Heart left ventricle (tissue), 16 donors: ENCODE measurements around the gene ELOVL5. TPM values are rescaled to one million over a fixed set of nuclear protein-coding genes. Genes with fewer than 3 reads are reported as not detected.

Experiments
- ATAC-seq, 4 donors: fragments of 200-7000 bp; cut with Tn5 transposase; one replicate each; pipeline ENCODE4 v1.9.1; 2020 to 2022; ENCODE audit warnings: moderate library complexity in 4 of 4, mild to moderate bottlenecking in 3 of 4, moderate number of reproducible peaks in 1 of 4
- DNase-seq, 5 donors: peaks; one replicate each; pipeline ENCODE4 v3.0.0-alpha.2; 2020
- H3K27ac ChIP-seq, 12 donors: fragments of 200-600 bp; sonication (generic) in 4 of 12; one replicate each; pipeline versions ENCODE4 v1.5.0 to v1.8.0; 2016 to 2022; ENCODE audit warnings: mild to moderate bottlenecking in 2 of 12
- H3K27me3 ChIP-seq, 9 donors: fragments of 200-600 bp; sonication (generic) in 2 of 9; one replicate each; pipeline versions ENCODE4 v1.5.1 to v1.8.0; 2016 to 2022; ENCODE audit warnings: mild to moderate bottlenecking in 3 of 9
- H3K36me3 ChIP-seq, 9 donors: fragments of 200-600 bp; sonication (generic) in 2 of 9; one replicate each; pipeline versions ENCODE4 v1.5.0 to v1.8.0; 2018 to 2022; ENCODE audit warnings: mild to moderate bottlenecking in 2 of 9
- H3K4me1 ChIP-seq, 12 donors: fragments of 200-600 bp; sonication (generic) in 4 of 12; one replicate each; pipeline versions ENCODE4 v1.5.0 to v1.8.0; 2016 to 2022; ENCODE audit warnings: mild to moderate bottlenecking in 3 of 12
- H3K4me3 ChIP-seq, 12 donors: fragments of 200-600 bp; sonication (generic) in 4 of 12; one replicate each; pipeline versions ENCODE4 v1.5.0 to v1.8.0; 2017 to 2022; ENCODE audit warnings: mild to moderate bottlenecking in 9 of 12, moderate library complexity in 4 of 12
- H3K9me3 ChIP-seq, 12 donors: fragments of 200-600 bp; sonication (generic) in 4 of 12; one replicate each; pipeline versions ENCODE4 v1.5.0 to v1.8.0; 2016 to 2022; ENCODE audit warnings: mild to moderate bottlenecking in 1 of 12
- CTCF ChIP-seq, 12 donors: fragments of 200-600 bp; sonication (generic) in 4 of 12; IDR thresholded peaks; one replicate each; pipeline versions ENCODE4 v1.5.0 to v1.8.0; 2018 to 2022; ENCODE audit warnings: antibody characterized with exemption in 12 of 12, mild to moderate bottlenecking in 5 of 12
- POLR2A ChIP-seq, 2 donors: fragments of 450-650 bp; IDR thresholded peaks; one replicate each; pipeline ENCODE4 v1.6.1; 2017; ENCODE audit warnings: antibody characterized with exemption in 2 of 2, mild to moderate bottlenecking in 2 of 2, moderate library complexity in 2 of 2
- WGBS, 4 donors: extraction: QIAGEN DNeasy Blood & Tissue Kit in 2 of 4; methylation state at CpG; one replicate each; pipeline versions ENCODE4 v1.1.5 to v1.1.7; 2013 to 2018; 5-methylcytosine and 5-hydroxymethylcytosine counted together
- intact Hi-C, 10 donors: fragments of 100-400 bp; cut with DNase I; formaldehyde crosslinking; loops; one replicate each; pipeline versions ENCODE4 v1.11.1 to v1.14.2; 2022
- polyA plus RNA-seq, 2 donors: library from polyadenylated mRNA; stranded (reverse); fragments of 200-250 nt; gene quantifications; one replicate each; pipeline ENCODE4 v1.2.3, GENCODE V29; 2013
- total RNA-seq, 9 donors: library from RNA; depleted of rRNA in 2 of 9; stranded (reverse); fragments of >200 nt in 2 of 9; fragmentation: NEBNext Ultra II Directional in 3 of 9; extraction: Animal tissue kit (Norgen Biotek cat#: 25700) in 3 of 9; gene quantifications; one replicate each; pipeline versions ENCODE4 v1.1.0 to v1.2.4, GENCODE V29; 2016 to 2023
- donor health status: ischemic (EF 13 %, LVEDD 7.1; RV severe dilation, severe dysfunction).
- donor health status: healthy with polysubstance abuse.
- donor health status: DM: no; HTN: yes; CAD: no.
- donor health status: DM: no; HTN: no; CAD: no.
- donor health status: ischemic (EF 25% LVEDD 6.9; RV normal size, moderate dysfunction).
- donor health status: ischemic (EF 25% LVEDD 5.7; RV mildly dilated, moderate dysfunction).
- donor health status: healthy.
- donor health status: DM: yes; HTN: yes; CAD: no.
- donor health status: ischemic (EF 35%, LVEDD 5.7; RV mildly dilated, moderate dysfunction).
- donor health status: nonischemic (EF 11% LVEDD 7.7; RV severe dilation, severe dysfunction).
- donor health status: DM: yes; HTN: yes; CAD: no.
- donor health status: PGD.
- donor health status: ischemic (EF 29% LVEDD 5.4; RV normal size, mild dysfunction).
- donor health status: nonischemic (EF 23%, LVEDD 6.1; RV moderate dilation, normal function).

Gene ELOVL5
- total and polyA plus RNA-seq, 11 donors = 9.6 to 47.9 (median 29.3) TPM

GRCh38 chr6:53287336-53288225 is 61.2 kb downstream of the ELOVL5 start:
- ATAC-seq (peak in 3 of 4 donors; percentile 54 to 69 (median 67)), DNase-seq (peak in 1 of 5 donors; percentile 36)
- intact Hi-C loops = loop anchor here in 4 of 10 donors (10.0 kb wide), 3 partner anchors 113 to 197 kb away; no protein-coding TSS in a partner anchor
- H3K27ac ChIP-seq = peak overlapping the region in 2 of 12 donors; percentile 21 to 45
- no peaks in the 10 kb centered on the region for H3K9me3 ChIP-seq
- H3K4me1 ChIP-seq = peaks cover 0 to 32% (median 9%) of the 10 kb centered on the region in 12 donors
- WGBS, 4 donors = 59 to 67% (median 61%) methylated on average over 9 of the region's 9 CpGs
- H3K36me3 ChIP-seq = peaks cover 0 to 57% (median 24%) of the 10 kb centered on the region in 9 donors
- H3K4me3 ChIP-seq = no peak overlapping the region
- no peaks in the 10 kb centered on the region for H3K27me3 ChIP-seq
- TF ChIP-seq POLR2A (IDR thresholded peaks at IDR 0.05) (no peak), CTCF (IDR thresholded peaks at IDR 0.05) (no peak)

GRCh38 chr6:53284901-53285300 is 63.8 kb downstream of the ELOVL5 start:
- ATAC-seq = no peak
- H3K27me3 ChIP-seq = no peaks in the 10 kb centered on the region
- no peak overlapping the region for H3K4me3 ChIP-seq
- no peak overlapping the region for H3K27ac ChIP-seq
- intact Hi-C loops = loop anchor here in 6 of 10 donors (5.0 to 10.0 kb wide), 5 partner anchors 110 to 200 kb away; no protein-coding TSS in a partner anchor
- TF ChIP-seq POLR2A (IDR thresholded peaks at IDR 0.05) = no peak
- TF ChIP-seq CTCF (IDR thresholded peaks at IDR 0.05) = no peak
- WGBS, 4 donors = 87 to 92% (median 89%) methylated on average over 4 of the region's 4 CpGs
- no peaks in the 10 kb centered on the region for H3K9me3 ChIP-seq
- DNase-seq = no peak
- H3K36me3 ChIP-seq = peaks cover 0 to 35% (median 10%) of the 10 kb centered on the region in 9 donors
- peaks cover 0 to 47% (median 25%) of the 10 kb centered on the region in 12 donors for H3K4me1 ChIP-seq

- TF ChIP-seq CTCF (IDR thresholded peaks at IDR 0.05) (no peak), POLR2A (IDR thresholded peaks at IDR 0.05) (no peak)
- no peaks in the 10 kb centered on the region for H3K9me3 ChIP-seq
- DNase-seq (no peak), ATAC-seq (no peak)
- H3K4me1 ChIP-seq = peaks cover 0 to 49% (median 23%) of the 10 kb centered on the region in 12 donors
- intact Hi-C loops = loop anchor here in 6 of 10 donors (5.0 to 10.0 kb wide), 5 partner anchors 108 to 202 kb away; no protein-coding TSS in a partner anchor
- H3K4me3 ChIP-seq = no peak overlapping the region
- 46 to 63% (median 53%) methylated on average over 2 of the region's 2 CpGs for WGBS, 4 donors
- no peaks in the 10 kb centered on the region for H3K27me3 ChIP-seq
- peaks cover 0 to 25% (median 8%) of the 10 kb centered on the region in 9 donors for H3K36me3 ChIP-seq
- H3K27ac ChIP-seq = peak overlapping the region in 6 of 12 donors; percentile 20 to 72 (median 56)
Measured at GRCh38 chr6:53282741-53283140, 66.0 kb downstream of the ELOVL5 start.

GRCh38 chr6:53282234-53282633 is 66.5 kb downstream of the ELOVL5 start:
- DNase-seq = no peak
- Histone ChIP-seq H3K36me3 (peaks cover 0 to 23% (median 11%) of the 10 kb centered on the region in 9 donors), H3K9me3 (no peaks in the 10 kb centered on the region), H3K27ac (peak overlapping the region in 8 of 12 donors; percentile 20 to 72 (median 54)), H3K4me3 (no peak overlapping the region), H3K27me3 (no peaks in the 10 kb centered on the region), H3K4me1 (peaks cover 0 to 44% (median 22%) of the 10 kb centered on the region in 12 donors)
- TF ChIP-seq CTCF (IDR thresholded peaks at IDR 0.05) = no peak
- TF ChIP-seq POLR2A (IDR thresholded peaks at IDR 0.05) = no peak
- 59 to 65% (median 64%) methylated on average over 2 of the region's 2 CpGs for WGBS, 4 donors
- ATAC-seq = peak; percentile 26 to 48 (median 35)
- intact Hi-C loops = loop anchor here in 6 of 10 donors (5.0 to 10.0 kb wide), 5 partner anchors 107 to 203 kb away; no protein-coding TSS in a partner anchor
